Measurements from ENCODE around the gene TMEM62.

TMEM62 gene

GRCh38 chr15:43226436-43227305 lies 93.3 kb downstream of the TMEM62 start:
- no peak for TF ChIP-seq CTCF (IDR thresholded peaks at IDR 0.05; ENCODE audit: borderline replicate concordance, insufficient read depth, low read depth, low read length)
- no peak overlapping the region for H3K4me3 ChIP-seq (ENCODE audit: low read depth, low read length)

- no peak overlapping the region for H3K4me3 ChIP-seq (ENCODE audit: low read depth, low read length)
- no peak for TF ChIP-seq CTCF (IDR thresholded peaks at IDR 0.05; ENCODE audit: borderline replicate concordance, insufficient read depth, low read depth, low read length)
Measured at GRCh38 chr15:43229977-43230376, 96.6 kb downstream of the TMEM62 start.

GRCh38 chr15:43230640-43231115 lies 97.3 kb downstream of the TMEM62 start:
- no peak for TF ChIP-seq CTCF (IDR thresholded peaks at IDR 0.05; ENCODE audit: borderline replicate concordance, insufficient read depth, low read depth, low read length)

GRCh38 chr15:43232289-43232874 lies 99.0 kb downstream of the TMEM62 start:
- TF ChIP-seq CTCF (IDR thresholded peaks at IDR 0.05; ENCODE audit: borderline replicate concordance, insufficient read depth, low read depth, low read length), result no peak

More at GRCh38 chr15:43230640-43231115, 97.3 kb downstream of the TMEM62 start:
- H3K4me3 ChIP-seq (ENCODE audit: low read depth, low read length), result no peak overlapping the region

More at GRCh38 chr15:43232289-43232874, 99.0 kb downstream of the TMEM62 start:
- H3K4me3 ChIP-seq (ENCODE audit: low read depth, low read length), result no peak overlapping the region

Measured in GM12875 (cell line).